IMR-90 (cell line): Measurements from ENCODE around the gene ADCYAP1R1. TPM values are rescaled to one million over a fixed set of nuclear protein-coding genes. Genes with fewer than 3 reads are reported as not detected.

Experiments
- ATAC-seq: fragments of 200-7000 bp; cut with Tn5 transposase; 2 replicates; pipeline ENCODE4 v1.9.1; 2020; ENCODE audit warnings: low read depth, mild to moderate bottlenecking, moderate library complexity
- BruUV-seq: library from RNA; stranded (reverse); fragments of 400-500 nt; replicated peaks from 2 replicates; lab custom pipeline; 2021; lab: Mats Ljungman, UMichigan
- CTCF ChIA-PET: fragments of 300-600 bp; formaldehyde crosslinking; extraction: SDS; loops from one replicate; lab custom pipeline; 2021; ENCODE audit warnings: antibody characterized with exemption; lab: Yijun Ruan, JAX
- POLR2A ChIA-PET: fragments of 300-600 bp; sonication (Branson Sonifier 250); formaldehyde crosslinking; loops from one replicate; lab custom pipeline; 2022; ENCODE audit warnings: antibody characterized with exemption; ENCODE audit not compliant: unreplicated experiment; lab: Charles Lee
- DNase-seq: peaks from one replicate; pipeline ENCODE4 v3.0.0; 2013
- H2AFZ ChIP-seq: replicated peaks from 2 replicates; pipeline ENCODE3; 2013; ENCODE audit warnings: low read length, mild to moderate bottlenecking; ENCODE audit not compliant: poor library complexity
- H2AK5ac ChIP-seq: 2 replicates; pipeline ENCODE4 v1.6.1; 2013; ENCODE audit warnings: low read depth, low read length, inconsistent platforms
- H2AK9ac ChIP-seq: replicated peaks from 2 replicates; pipeline ENCODE3; 2013; ENCODE audit warnings: mild to moderate bottlenecking, low read depth, low read length, moderate library complexity; ENCODE audit not compliant: poor library complexity
- H2BK120ac ChIP-seq: 2 replicates; pipeline ENCODE4 v1.6.1; 2013; ENCODE audit warnings: low read depth, low read length, inconsistent platforms
- H2BK15ac ChIP-seq: 3 replicates; pipeline ENCODE4 v1.6.1; 2013; ENCODE audit warnings: low read depth, low read length, inconsistent platforms
- H2BK20ac ChIP-seq: 2 replicates; pipeline ENCODE4 v1.6.1; 2013; ENCODE audit warnings: low read depth, mild to moderate bottlenecking, inconsistent platforms, low read length, moderate library complexity
- H2BK5ac ChIP-seq: 2 replicates; pipeline ENCODE4 v1.6.1; 2013; ENCODE audit warnings: mild to moderate bottlenecking, low read depth, low read length, inconsistent platforms; ENCODE audit not compliant: poor library complexity, severe bottlenecking
- H3K14ac ChIP-seq: replicated peaks from 2 replicates; pipeline ENCODE4 v1.6.1; 2013; ENCODE audit warnings: low read depth, low read length, inconsistent platforms
- H3K18ac ChIP-seq: 2 replicates; pipeline ENCODE4 v1.6.1; 2013; ENCODE audit warnings: low read depth, low read length, control low read depth
- H3K23ac ChIP-seq: 2 replicates; pipeline ENCODE4 v1.6.1; 2013; ENCODE audit warnings: low read depth, low read length, inconsistent platforms
- H3K27ac ChIP-seq: 2 replicates; pipeline ENCODE4 v1.5.1; 2013; ENCODE audit warnings: mild to moderate bottlenecking, control low read depth, low read length; ENCODE audit not compliant: insufficient read depth
- H3K27me3 ChIP-seq: 2 replicates; pipeline ENCODE4 v1.6.1; 2013; ENCODE audit warnings: low read length; ENCODE audit not compliant: control insufficient read depth, insufficient read depth
- H3K36me3 ChIP-seq: 2 replicates; pipeline ENCODE4 v1.6.1; 2013; ENCODE audit warnings: low read length, mixed read lengths; ENCODE audit not compliant: control insufficient read depth, insufficient read depth
- H3K4ac ChIP-seq: 2 replicates; pipeline ENCODE4 v1.6.1; 2013; ENCODE audit warnings: low read depth, low read length, inconsistent platforms
- H3K4me1 ChIP-seq: 2 replicates; pipeline ENCODE4 v1.6.1; 2013; ENCODE audit warnings: low read length, mixed read lengths; ENCODE audit not compliant: control insufficient read depth, insufficient read depth
- H3K4me2 ChIP-seq: 2 replicates; pipeline ENCODE4 v1.6.1; 2013; ENCODE audit warnings: low read depth, mild to moderate bottlenecking, control low read depth, low read length, moderate library complexity
- H3K4me3 ChIP-seq: 2 replicates; pipeline ENCODE4 v1.5.1; 2013; ENCODE audit warnings: low read depth, mild to moderate bottlenecking, control low read depth, low read length, moderate library complexity; ENCODE audit not compliant: insufficient read depth
- H3K56ac ChIP-seq: 2 replicates; pipeline ENCODE4 v1.6.1; 2013; ENCODE audit warnings: low read length, inconsistent platforms; ENCODE audit not compliant: insufficient read depth; ENCODE audit errors: extremely low read depth
- H3K79me1 ChIP-seq, 2 experiments: 2 replicates each; pipeline ENCODE4 v1.6.1; 2013; ENCODE audit warnings: low read length in 2 of 2, inconsistent platforms in 1 of 2, low read depth in 1 of 2
- H3K9ac ChIP-seq: 2 replicates; pipeline ENCODE4 v1.6.1; 2013; ENCODE audit warnings: low read depth, low read length, control low read depth
- H3K9me1 ChIP-seq: 2 replicates; pipeline ENCODE4 v1.6.1; 2013; ENCODE audit warnings: low read length, inconsistent platforms; ENCODE audit not compliant: insufficient read depth
- H3K9me3 ChIP-seq: 2 replicates; pipeline ENCODE4 v1.6.1; 2013; ENCODE audit warnings: low read length; ENCODE audit not compliant: control insufficient read depth, insufficient read depth
- H4K20me1 ChIP-seq: 2 replicates; pipeline ENCODE4 v1.6.1; 2013; ENCODE audit warnings: low read length, inconsistent platforms; ENCODE audit not compliant: insufficient read depth
- H4K5ac ChIP-seq: 2 replicates; pipeline ENCODE4 v1.6.1; 2013; ENCODE audit warnings: mild to moderate bottlenecking, low read depth, low read length, control low read depth
- H4K8ac ChIP-seq, 2 experiments: 2 replicates each; pipeline ENCODE4 v1.6.1; 2013; ENCODE audit warnings: low read depth in 2 of 2, low read length in 2 of 2, control low read depth in 1 of 2, inconsistent platforms in 1 of 2
- H4K91ac ChIP-seq: 2 replicates; pipeline ENCODE4 v1.6.1; 2013; ENCODE audit warnings: low read depth, low read length, inconsistent platforms; ENCODE audit not compliant: insufficient read depth
- BHLHE40 ChIP-seq: fragments of 150-350 bp; IDR thresholded peaks from 2 replicates; pipeline ENCODE4 v1.6.1; 2016; ENCODE audit warnings: mild to moderate bottlenecking, low read depth, low read length
- CEBPB ChIP-seq: IDR thresholded peaks from 2 replicates; pipeline ENCODE4 v1.6.1; 2012; ENCODE audit warnings: low read depth, low read length, improper control_type of control experiment
- CHD1 ChIP-seq: IDR thresholded peaks from 2 replicates; pipeline ENCODE4 v1.6.1; 2012; ENCODE audit warnings: low read depth, low read length, improper control_type of control experiment
- ELK1 ChIP-seq: fragments of 150-350 bp; IDR thresholded peaks from 2 replicates; pipeline ENCODE4 v1.6.1; 2016; ENCODE audit warnings: low read depth, mild to moderate bottlenecking, low read length, moderate library complexity, borderline replicate concordance
- MAFK ChIP-seq: IDR thresholded peaks from 2 replicates; pipeline ENCODE4 v1.6.1; 2012; ENCODE audit warnings: low read depth, low read length, improper control_type of control experiment
- MAZ ChIP-seq: IDR thresholded peaks from 2 replicates; pipeline ENCODE4 v1.6.1; 2012; ENCODE audit warnings: low read depth, mild to moderate bottlenecking, low read length, improper control_type of control experiment, moderate library complexity, borderline replicate concordance
- MXI1 ChIP-seq: IDR thresholded peaks from 2 replicates; pipeline ENCODE4 v1.6.1; 2012; ENCODE audit warnings: low read depth, mild to moderate bottlenecking, low read length, moderate library complexity, borderline replicate concordance
- NFE2L2 ChIP-seq: fragments of 150-350 bp; IDR thresholded peaks from 2 replicates; pipeline ENCODE4 v1.6.1; 2016; ENCODE audit warnings: low read depth, mild to moderate bottlenecking, low read length
- POLR2A ChIP-seq: IDR thresholded peaks from 2 replicates; pipeline ENCODE4 v1.6.1; 2012; ENCODE audit warnings: mild to moderate bottlenecking, low read depth, low read length
- RAD21 ChIP-seq: IDR thresholded peaks from 2 replicates; pipeline ENCODE4 v1.6.1; 2012; ENCODE audit warnings: low read length, improper control_type of control experiment
- RFX5 ChIP-seq: IDR thresholded peaks from 2 replicates; pipeline ENCODE4 v1.8.0; 2012; ENCODE audit warnings: low read depth, mild to moderate bottlenecking, low read length, moderate library complexity
- SMC3 ChIP-seq: fragments of 150-350 bp; IDR thresholded peaks from 2 replicates; pipeline ENCODE4 v1.6.1; 2016; ENCODE audit warnings: low read depth, mild to moderate bottlenecking, antibody characterized with exemption, low read length, moderate library complexity
- USF2 ChIP-seq: fragments of 150-350 bp; IDR thresholded peaks from 2 replicates; pipeline ENCODE4 v1.6.1; 2017; ENCODE audit warnings: mild to moderate bottlenecking, antibody characterized with exemption, low read length, low read depth
- WGBS, 2 experiments: methylation state at CpG; one replicate each; pipeline versions ENCODE4 v1.1.5 to v1.1.7; 2013; ENCODE audit warnings: missing lambda C conversion rate in 2 of 2; ENCODE audit not compliant: insufficient read length in 1 of 2; ENCODE audit errors: extremely low coverage in 2 of 2; 5-methylcytosine and 5-hydroxymethylcytosine counted together
- dilution Hi-C: fragments of 300-500 bp; cut with HindIII; formaldehyde crosslinking; loops from one replicate; pipeline ENCODE4 v1.14.3; 2018; ENCODE audit warnings: low sequenced_read_pairs; ENCODE audit not compliant: unreplicated experiment
- in situ Hi-C: fragments of 300-500 bp; cut with MboI; formaldehyde crosslinking; loops from 3 replicates; pipeline ENCODE4 v1.14.3; 2019; ENCODE audit warnings: low sequenced_read_pairs, inconsistent platforms, mixed read lengths
- intact Hi-C: fragments of 100-400 bp; cut with micrococcal nuclease; formaldehyde crosslinking; loops from 2 replicates; pipeline ENCODE4 v1.10.0; 2022
- polyA plus RNA-seq, 3 experiments: library from polyadenylated mRNA; depleted of rRNA; stranded (reverse); fragments of >200 nt; gene quantifications; 2 replicates each; pipeline ENCODE4 v1.2.3, GENCODE V29; 2012; ENCODE audit warnings: low replicate concordance in 1 of 3
- total RNA-seq: library from RNA; depleted of rRNA; stranded (reverse); fragments of >200 nt; gene quantifications from 2 replicates; pipeline ENCODE4 v1.2.3, GENCODE V29; 2012

Gene ADCYAP1R1
- total and polyA plus RNA-seq, 2 of the 4 experiments (the other 2 are of a cell fraction): not detected

DNA sequence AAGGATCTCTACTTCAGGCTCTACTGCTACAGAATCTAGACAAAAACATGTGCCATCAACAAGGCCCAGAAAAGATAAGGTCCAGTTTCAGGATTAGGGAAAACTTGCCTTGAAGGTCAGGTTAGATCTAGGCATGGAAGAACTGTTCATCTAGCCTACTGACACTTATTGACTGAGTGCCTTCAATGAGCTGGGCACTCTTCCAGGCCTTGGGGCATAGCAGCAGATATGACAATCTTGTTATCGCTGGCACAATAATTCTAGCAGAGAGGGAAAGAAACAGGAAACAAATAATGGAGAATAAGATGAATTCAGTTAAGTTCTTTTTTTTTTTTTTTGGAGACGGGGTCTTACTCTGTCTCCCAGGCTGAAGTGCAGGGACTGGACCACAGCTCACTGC lies 71.6 kb downstream of the ADCYAP1R1 start:
- no peak overlapping the region for H2BK5ac ChIP-seq
- H3K9me1 ChIP-seq: no peaks in the 10 kb centered on the region
- no peak overlapping the region for H2BK20ac ChIP-seq
- H2AK9ac ChIP-seq: no peak overlapping the region
- H2BK15ac ChIP-seq: no peak overlapping the region
- H3K27me3 ChIP-seq: no peaks in the 10 kb centered on the region; the same call in 1 of the 2 replicates
- no peak overlapping the region for H2AK5ac ChIP-seq
- TF ChIP-seq MAZ (no peak), POLR2A (no peak), RFX5 (no peak), RAD21 (no peak), ELK1 (no peak), BHLHE40 (no peak), SMC3 (no peak), CEBPB (no peak), MXI1 (no peak), MAFK (no peak), USF2 (no peak), NFE2L2 (no peak), CHD1 (no peak)
- no peaks in the 10 kb centered on the region for H3K79me1 ChIP-seq
- H3K4me2 ChIP-seq: no peak overlapping the region
- no peak overlapping the region for H4K5ac ChIP-seq
- no peaks in the 10 kb centered on the region for H4K20me1 ChIP-seq
- no peak overlapping the region for H2BK120ac ChIP-seq
- H2AFZ ChIP-seq: peak overlapping the region; percentile 23
- H3K4me1 ChIP-seq: no peaks in the 10 kb centered on the region; the same call in 1 of the 2 replicates
- DNase-seq (no peak), ATAC-seq (no peak)
- no peaks in the 10 kb centered on the region for H3K36me3 ChIP-seq
- intact Hi-C loops: no loop called here
- no peak overlapping the region for H3K9ac ChIP-seq
- H3K27ac ChIP-seq: no peak overlapping the region
- H3K23ac ChIP-seq: no peak overlapping the region
- no peak overlapping the region for H3K4me3 ChIP-seq
- dilution Hi-C loops: no loop called here
- CTCF ChIA-PET: interaction anchor here (0.6 to 3.9 kb wide), 7 partner anchors 10 to 620 kb away, joined by 3 to 83 read pairs (median 4); partner anchors contain the start of gene INMT
- H3K18ac ChIP-seq: no peak overlapping the region
- in situ Hi-C loops: loop anchor here (5.0 kb wide), 2 partner anchors 141 to 321 kb away; no protein-coding TSS in a partner anchor
- H3K9me3 ChIP-seq: no peaks in the 10 kb centered on the region
- no peak overlapping the region for H3K56ac ChIP-seq
- BruUV-seq: no TSS peak
- H3K4ac ChIP-seq: no peak overlapping the region
- no peak overlapping the region for H3K14ac ChIP-seq
- H4K91ac ChIP-seq: no peak overlapping the region
- no CpG with 5 or more reads among the region's 2 CpGs for WGBS, 2 experiments
- no peak overlapping the region for H4K8ac ChIP-seq
- POLR2A ChIA-PET: no interaction called here
